ENCODE measurements around the gene TJP3.
A peak's percentile ranks its signal among the peaks of the same experiment; 100 is the strongest.

The TJP3 gene

GRCh38 chr19:3776479-3777040, 68.4 kb downstream of the TJP3 start:
- Histone ChIP-seq H3K4me3 (ENCODE audit: low read length in 2 of 2) (no peak overlapping the region), H2BK120ac (ENCODE audit: low read depth, low read length) (no peak overlapping the region), H3K4me1 (ENCODE audit: control insufficient read depth in 2 of 2, insufficient read depth in 1 of 2, low read depth in 1 of 2, low read length in 2 of 2) (peaks cover 0 to 4% of the 10 kb centered on the region in 2 donors), H4K91ac (ENCODE audit: low read depth, low read length, poor library complexity) (no peak overlapping the region), H3K4me2 (ENCODE audit: insufficient read depth, low read length, poor library complexity, severe bottlenecking) (no peak overlapping the region), H3K9ac (ENCODE audit: low read depth, low read length, poor library complexity) (no peak overlapping the region), H2BK12ac (ENCODE audit: low read length) (no peak overlapping the region), H2BK15ac (ENCODE audit: low read length) (no peak overlapping the region), H3K27me3 (ENCODE audit: control insufficient read depth in 3 of 3, insufficient read depth in 3 of 3, low read depth in 1 of 3, low read length in 3 of 3) (peaks cover 0 to 5% (median 0%) of the 10 kb centered on the region in 3 experiments), H2BK5ac (ENCODE audit: low read length) (no peak overlapping the region), H3K14ac (ENCODE audit: low read length) (no peak overlapping the region), H3K4ac (ENCODE audit: low read length) (no peak overlapping the region), H3K23ac (ENCODE audit: low read depth, low read length, poor library complexity) (no peak overlapping the region), H4K8ac (ENCODE audit: low read depth, low read length) (no peak overlapping the region), H3K9me3 (replicated peaks in 1 of 2; ENCODE audit: control insufficient read depth in 2 of 2, insufficient read depth in 1 of 2, low read depth in 1 of 2, low read length in 2 of 2) (peaks cover 5 to 6% of the 10 kb centered on the region in 2 donors), H3K27ac (replicated peaks; ENCODE audit: low read length) (no peak overlapping the region), H3K36me3 (replicated peaks in 1 of 2; ENCODE audit: control insufficient read depth in 2 of 2, insufficient read depth in 2 of 2, low read length in 2 of 2) (no peaks in the 10 kb centered on the region), H2AK5ac (ENCODE audit: low read depth, low read length) (no peak overlapping the region), H2AFZ (ENCODE audit: low read length) (no peak overlapping the region), H3K79me1 (ENCODE audit: low read depth, low read length) (no peaks in the 10 kb centered on the region), H3K18ac (ENCODE audit: low read length) (no peak overlapping the region)
- DNase-seq (ENCODE audit: low spot score): no peak
- no CpG with 5 or more reads among the region's 1 CpG for WGBS, 2 donors (ENCODE audit: extremely low coverage in 2 of 2, insufficient read length in 2 of 2, insufficient replicate concordance in 1 of 2)

DNA sequence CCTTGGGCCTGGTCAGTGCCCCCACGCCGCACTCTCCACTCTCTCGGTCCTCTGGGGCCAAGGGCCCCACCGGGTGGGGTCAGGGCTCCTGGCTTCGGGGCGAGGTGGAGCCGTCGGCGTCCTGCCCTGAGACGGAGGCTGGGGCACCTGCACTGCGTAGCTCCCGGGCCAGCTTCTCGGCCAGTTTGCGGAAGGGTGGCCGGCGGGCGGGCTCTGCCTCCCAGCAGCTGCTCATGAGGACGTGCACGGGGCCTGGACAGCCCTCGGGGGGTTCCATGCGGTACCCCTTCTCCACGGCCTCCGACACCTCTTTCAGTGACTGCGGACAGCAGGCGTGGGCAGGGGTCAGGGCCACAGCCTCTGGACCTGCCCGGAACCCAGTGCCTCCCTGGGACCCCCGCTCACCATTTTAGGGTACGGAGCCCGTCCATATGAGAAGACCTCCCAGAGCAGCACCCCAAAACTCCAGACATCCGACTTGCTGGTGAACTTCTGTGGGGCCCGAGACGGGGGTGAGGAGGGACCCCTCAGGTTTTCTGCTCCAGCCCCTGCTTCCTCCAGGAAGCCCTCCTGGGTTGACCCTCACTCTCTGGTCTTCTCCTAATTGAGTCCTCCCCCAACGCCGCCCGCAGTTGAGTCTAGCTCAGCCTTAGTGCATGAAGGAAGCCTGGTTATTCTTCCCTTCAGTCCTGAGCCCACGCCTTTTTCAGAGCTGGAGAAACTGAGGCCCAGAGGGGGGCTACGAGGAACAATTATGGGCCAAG, 70.1 kb downstream of the TJP3 start:
- H4K8ac ChIP-seq (ENCODE audit: low read depth, low read length): no peak overlapping the region
- peak overlapping the region; percentile 23 for H3K23ac ChIP-seq (ENCODE audit: low read depth, low read length, poor library complexity)
- no peak overlapping the region for H3K9ac ChIP-seq (ENCODE audit: low read depth, low read length, poor library complexity)
- H3K4me1 ChIP-seq (ENCODE audit: control insufficient read depth in 2 of 2, insufficient read depth in 1 of 2, low read depth in 1 of 2, low read length in 2 of 2): peaks cover 0 to 3% of the 10 kb centered on the region in 2 donors
- no peak overlapping the region for H3K27ac ChIP-seq (replicated peaks; ENCODE audit: low read length)
- H2AFZ ChIP-seq (ENCODE audit: low read length): no peak overlapping the region
- no peak overlapping the region for H3K4me2 ChIP-seq (ENCODE audit: insufficient read depth, low read length, poor library complexity, severe bottlenecking)
- no peak overlapping the region for H3K14ac ChIP-seq (ENCODE audit: low read length)
- H4K91ac ChIP-seq (ENCODE audit: low read depth, low read length, poor library complexity): no peak overlapping the region
- H3K36me3 ChIP-seq (replicated peaks in 1 of 2; ENCODE audit: control insufficient read depth in 2 of 2, insufficient read depth in 2 of 2, low read length in 2 of 2): no peaks in the 10 kb centered on the region
- no CpG with 5 or more reads among the region's 37 CpGs for WGBS, 2 donors (ENCODE audit: extremely low coverage in 2 of 2, insufficient read length in 2 of 2, insufficient replicate concordance in 1 of 2)
- H2AK5ac ChIP-seq (ENCODE audit: low read depth, low read length): peak overlapping the region; percentile 86
- H3K4me3 ChIP-seq (ENCODE audit: low read length in 2 of 2): no peak overlapping the region
- no peak for DNase-seq (ENCODE audit: low spot score)
- H3K27me3 ChIP-seq (ENCODE audit: control insufficient read depth in 3 of 3, insufficient read depth in 3 of 3, low read depth in 1 of 3, low read length in 3 of 3): peaks cover 0 to 5% (median 1%) of the 10 kb centered on the region in 3 experiments
- peak overlapping the region; percentile 22 for H2BK5ac ChIP-seq (ENCODE audit: low read length)
- no peak overlapping the region for H2BK15ac ChIP-seq (ENCODE audit: low read length)
- H3K79me1 ChIP-seq (ENCODE audit: low read depth, low read length): no peaks in the 10 kb centered on the region
- peak overlapping the region; percentile 22 for H3K18ac ChIP-seq (ENCODE audit: low read length)
- peaks cover 16 to 19% of the 10 kb centered on the region in 2 donors for H3K9me3 ChIP-seq (replicated peaks in 1 of 2; ENCODE audit: control insufficient read depth in 2 of 2, insufficient read depth in 1 of 2, low read depth in 1 of 2, low read length in 2 of 2)
- no peak overlapping the region for H2BK12ac ChIP-seq (ENCODE audit: low read length)
- no peak overlapping the region for H2BK120ac ChIP-seq (ENCODE audit: low read depth, low read length)
- H3K4ac ChIP-seq (ENCODE audit: low read length): no peak overlapping the region

DNA sequence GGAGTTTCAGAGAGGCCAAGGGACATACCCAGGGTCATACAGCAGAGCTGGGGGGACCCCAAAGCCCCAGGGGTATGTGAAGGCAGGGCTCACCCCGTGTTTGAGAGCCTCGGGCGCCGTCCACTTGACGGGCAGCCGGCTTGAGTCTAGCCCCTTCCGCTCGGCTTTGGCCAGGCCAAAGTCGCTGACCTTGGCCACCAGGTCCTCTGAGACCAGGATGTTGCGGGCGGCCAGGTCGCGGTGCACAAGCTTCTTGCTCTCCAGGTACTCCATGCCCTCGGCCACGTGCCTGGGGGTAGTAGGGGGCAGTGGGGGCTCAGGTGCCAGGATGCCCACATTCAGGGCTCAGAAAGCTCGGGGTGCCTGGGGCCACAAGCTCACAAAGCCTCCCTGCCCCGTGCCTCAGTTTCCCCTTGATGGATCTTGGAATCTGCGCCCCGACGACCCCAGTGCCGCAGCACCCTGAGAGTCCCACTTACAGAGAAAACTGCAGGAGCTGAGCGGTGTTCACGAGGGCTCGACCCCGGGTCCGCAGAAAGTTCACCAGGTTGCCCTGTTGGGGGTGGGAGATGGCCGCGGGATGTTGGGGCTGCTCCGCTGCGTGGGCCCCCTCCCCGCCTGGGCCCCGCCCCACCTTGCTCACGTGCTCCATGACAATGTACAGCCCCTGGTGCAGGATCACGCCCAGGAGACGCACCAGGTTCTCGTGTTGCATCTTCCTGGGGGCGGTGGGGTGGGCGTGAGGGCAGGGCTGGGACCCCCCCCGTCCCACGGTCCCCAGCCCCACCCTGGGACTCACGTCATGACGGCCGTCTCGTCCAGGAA, 70.9 kb downstream of the TJP3 start:
- Histone ChIP-seq H2BK12ac (ENCODE audit: low read length) (no peak overlapping the region), H3K4me2 (ENCODE audit: insufficient read depth, low read length, poor library complexity, severe bottlenecking) (no peak overlapping the region), H2BK5ac (ENCODE audit: low read length) (no peak overlapping the region), H3K18ac (ENCODE audit: low read length) (peak overlapping the region; percentile 15), H3K4me1 (ENCODE audit: control insufficient read depth in 2 of 2, insufficient read depth in 1 of 2, low read depth in 1 of 2, low read length in 2 of 2) (peaks cover 0 to 3% of the 10 kb centered on the region in 2 donors), H3K4ac (ENCODE audit: low read length) (no peak overlapping the region), H2AFZ (ENCODE audit: low read length) (no peak overlapping the region), H2AK5ac (ENCODE audit: low read depth, low read length) (peak overlapping the region; percentile 61), H3K4me3 (ENCODE audit: low read length in 2 of 2) (no peak overlapping the region), H4K8ac (ENCODE audit: low read depth, low read length) (no peak overlapping the region), H3K14ac (ENCODE audit: low read length) (no peak overlapping the region), H3K23ac (ENCODE audit: low read depth, low read length, poor library complexity) (no peak overlapping the region), H2BK120ac (ENCODE audit: low read depth, low read length) (peak overlapping the region; percentile 38), H3K27ac (replicated peaks; ENCODE audit: low read length) (no peak overlapping the region), H4K91ac (ENCODE audit: low read depth, low read length, poor library complexity) (no peak overlapping the region), H2BK15ac (ENCODE audit: low read length) (peak overlapping the region; percentile 15), H3K36me3 (replicated peaks in 1 of 2; ENCODE audit: control insufficient read depth in 2 of 2, insufficient read depth in 2 of 2, low read length in 2 of 2) (no peaks in the 10 kb centered on the region), H3K79me1 (ENCODE audit: low read depth, low read length) (no peaks in the 10 kb centered on the region), H3K9me3 (replicated peaks in 1 of 2; ENCODE audit: control insufficient read depth in 2 of 2, insufficient read depth in 1 of 2, low read depth in 1 of 2, low read length in 2 of 2) (peaks cover 16 to 22% of the 10 kb centered on the region in 2 donors), H3K9ac (ENCODE audit: low read depth, low read length, poor library complexity) (no peak overlapping the region), H3K27me3 (ENCODE audit: control insufficient read depth in 3 of 3, insufficient read depth in 3 of 3, low read depth in 1 of 3, low read length in 3 of 3) (peaks cover 0 to 11% (median 7%) of the 10 kb centered on the region in 3 experiments)
- DNase-seq (ENCODE audit: low spot score): no peak
- no CpG with 5 or more reads among the region's 44 CpGs for WGBS, 2 donors (ENCODE audit: extremely low coverage in 2 of 2, insufficient read length in 2 of 2, insufficient replicate concordance in 1 of 2)
